ENCODE results near the gene ITGA8. TPM values are rescaled to one million over a fixed set of nuclear protein-coding genes. Genes with fewer than 3 reads are reported as not detected.

ITGA8 gene
- total RNA-seq, 3 donors from 2014 or later, result 2.2 to 3.4 (median 2.5) TPM

DNA sequence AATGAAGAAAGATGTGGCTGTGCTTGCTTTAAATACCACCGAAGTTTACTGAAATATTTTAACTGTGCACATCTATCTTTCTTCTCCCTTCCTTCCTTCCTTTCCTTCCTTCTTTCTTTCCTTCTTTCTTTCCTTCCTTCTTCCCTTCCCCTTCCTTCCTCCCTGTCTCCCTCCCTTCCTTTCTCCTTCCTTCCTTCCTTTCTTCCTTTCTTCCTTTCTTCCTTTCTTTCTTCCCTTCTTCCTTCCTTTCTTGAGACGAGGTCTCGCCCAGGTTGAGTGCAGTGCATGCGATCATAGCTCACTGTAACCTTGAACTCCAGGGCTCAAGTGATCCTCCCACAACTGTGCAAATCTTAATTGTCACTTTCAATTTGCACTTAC lies 190.9 kb downstream of the ITGA8 start:
- ATAC-seq (no peak), DNase-seq (no peak)
- intact Hi-C loops (cut with DNase I, micrococcal nuclease), result no loop called here
- Histone ChIP-seq H3K4me3 (no peak overlapping the region), H3K4me1 (ENCODE audit: low read depth) (no peaks in the 10 kb centered on the region), H3K36me3 (ENCODE audit: low read depth) (no peaks in the 10 kb centered on the region), H3K9me3 (no peaks in the 10 kb centered on the region)
- TF ChIP-seq, protein P1, sequence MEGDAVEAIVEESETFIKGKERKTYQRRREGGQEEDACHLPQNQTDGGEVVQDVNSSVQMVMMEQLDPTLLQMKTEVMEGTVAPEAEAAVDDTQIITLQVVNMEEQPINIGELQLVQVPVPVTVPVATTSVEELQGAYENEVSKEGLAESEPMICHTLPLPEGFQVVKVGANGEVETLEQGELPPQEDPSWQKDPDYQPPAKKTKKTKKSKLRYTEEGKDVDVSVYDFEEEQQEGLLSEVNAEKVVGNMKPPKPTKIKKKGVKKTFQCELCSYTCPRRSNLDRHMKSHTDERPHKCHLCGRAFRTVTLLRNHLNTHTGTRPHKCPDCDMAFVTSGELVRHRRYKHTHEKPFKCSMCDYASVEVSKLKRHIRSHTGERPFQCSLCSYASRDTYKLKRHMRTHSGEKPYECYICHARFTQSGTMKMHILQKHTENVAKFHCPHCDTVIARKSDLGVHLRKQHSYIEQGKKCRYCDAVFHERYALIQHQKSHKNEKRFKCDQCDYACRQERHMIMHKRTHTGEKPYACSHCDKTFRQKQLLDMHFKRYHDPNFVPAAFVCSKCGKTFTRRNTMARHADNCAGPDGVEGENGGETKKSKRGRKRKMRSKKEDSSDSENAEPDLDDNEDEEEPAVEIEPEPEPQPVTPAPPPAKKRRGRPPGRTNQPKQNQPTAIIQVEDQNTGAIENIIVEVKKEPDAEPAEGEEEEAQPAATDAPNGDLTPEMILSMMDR (IDR thresholded peaks at IDR 0.05), result no peak

DNA sequence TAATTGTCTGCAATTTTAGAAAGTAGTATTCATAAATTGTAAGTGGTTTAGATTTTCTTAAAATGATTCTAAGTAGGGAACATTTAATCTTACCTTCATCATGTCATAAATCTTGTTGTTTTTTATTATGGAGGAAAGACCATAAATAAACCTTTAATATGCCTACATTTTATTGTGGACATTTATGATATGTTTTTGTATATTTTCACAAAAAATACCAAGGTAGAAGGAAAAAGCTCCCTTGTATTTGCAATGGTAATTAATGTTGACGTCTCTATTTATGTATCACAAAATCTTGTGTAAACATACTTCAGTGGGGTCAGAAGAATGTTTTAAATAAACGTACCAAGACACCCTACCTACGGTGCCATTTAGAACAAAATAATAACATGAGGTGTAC lies 193.0 kb downstream of the ITGA8 start:
- intact Hi-C loops (cut with DNase I, micrococcal nuclease), result no loop called here
- Histone ChIP-seq H3K4me1 (ENCODE audit: low read depth) (no peaks in the 10 kb centered on the region), H3K9me3 (no peaks in the 10 kb centered on the region), H3K4me3 (no peak overlapping the region), H3K36me3 (ENCODE audit: low read depth) (no peaks in the 10 kb centered on the region)
- DNase-seq, result no peak
- TF ChIP-seq, protein P1 (IDR thresholded peaks at IDR 0.05), result no peak
- ATAC-seq, result no peak

DNA sequence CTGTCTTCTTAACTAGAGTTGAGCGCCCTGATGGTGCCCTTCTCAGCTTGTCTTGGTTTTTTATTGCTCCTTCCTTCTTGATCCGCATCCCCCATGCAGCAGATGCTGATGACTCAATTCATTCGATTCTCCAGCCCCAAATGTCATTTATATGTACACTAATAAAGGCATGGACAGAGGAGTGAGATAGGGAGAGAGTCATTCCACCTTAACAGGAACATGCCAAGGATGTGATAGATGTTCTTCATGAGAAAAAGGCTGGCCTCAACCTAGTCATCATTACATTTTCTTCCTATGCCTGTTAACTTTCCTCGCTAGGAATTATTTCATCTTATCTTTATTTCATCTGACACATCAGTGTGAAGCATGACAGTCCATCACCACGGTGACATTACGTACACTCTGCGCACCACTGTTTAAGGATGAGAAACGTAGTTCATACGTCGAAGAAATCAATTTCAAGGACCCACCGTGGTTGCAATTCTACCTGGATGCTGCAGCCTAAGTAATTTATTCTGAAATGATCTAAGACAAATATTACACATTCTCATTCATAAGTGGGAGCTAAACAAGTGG lies 198.3 kb downstream of the ITGA8 start:
- H3K36me3 ChIP-seq (ENCODE audit: low read depth), result no peaks in the 10 kb centered on the region
- TF ChIP-seq, protein P1 (IDR thresholded peaks at IDR 0.05), result no peak
- H3K9me3 ChIP-seq, result no peaks in the 10 kb centered on the region
- DNase-seq, result no peak
- intact Hi-C loops (cut with DNase I, micrococcal nuclease), result no loop called here
- no peaks in the 10 kb centered on the region for H3K4me1 ChIP-seq (ENCODE audit: low read depth)
- ATAC-seq, result no peak
- H3K4me3 ChIP-seq, result no peak overlapping the region

DNA sequence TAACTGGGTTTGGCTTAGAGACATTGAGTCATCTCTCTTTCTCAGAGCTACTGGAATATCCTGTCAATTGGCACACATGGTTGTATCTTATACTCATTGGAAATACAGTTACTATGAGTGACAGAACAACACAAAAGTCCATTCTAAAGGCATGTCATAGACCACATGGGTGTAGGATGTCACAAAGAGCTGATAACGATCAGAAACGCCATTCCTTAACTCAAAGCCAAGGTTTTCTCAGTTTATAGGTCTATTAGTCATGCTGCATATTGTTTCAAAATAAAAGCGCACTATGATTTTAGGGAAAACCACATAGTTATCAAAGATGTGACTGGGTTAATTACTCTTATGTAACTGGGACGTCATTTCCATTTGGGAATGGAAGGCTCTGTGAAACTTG lies 201.5 kb downstream of the ITGA8 start:
- H3K4me3 ChIP-seq, result no peak overlapping the region
- intact Hi-C loops (cut with DNase I, micrococcal nuclease), result no loop called here
- ATAC-seq, result no peak
- TF ChIP-seq, protein P1 (IDR thresholded peaks at IDR 0.05), result no peak
- no peaks in the 10 kb centered on the region for H3K36me3 ChIP-seq (ENCODE audit: low read depth)
- H3K9me3 ChIP-seq, result no peaks in the 10 kb centered on the region
- no peak for DNase-seq
- peaks cover 6% of the 10 kb centered on the region for H3K4me1 ChIP-seq (ENCODE audit: low read depth)

DNA sequence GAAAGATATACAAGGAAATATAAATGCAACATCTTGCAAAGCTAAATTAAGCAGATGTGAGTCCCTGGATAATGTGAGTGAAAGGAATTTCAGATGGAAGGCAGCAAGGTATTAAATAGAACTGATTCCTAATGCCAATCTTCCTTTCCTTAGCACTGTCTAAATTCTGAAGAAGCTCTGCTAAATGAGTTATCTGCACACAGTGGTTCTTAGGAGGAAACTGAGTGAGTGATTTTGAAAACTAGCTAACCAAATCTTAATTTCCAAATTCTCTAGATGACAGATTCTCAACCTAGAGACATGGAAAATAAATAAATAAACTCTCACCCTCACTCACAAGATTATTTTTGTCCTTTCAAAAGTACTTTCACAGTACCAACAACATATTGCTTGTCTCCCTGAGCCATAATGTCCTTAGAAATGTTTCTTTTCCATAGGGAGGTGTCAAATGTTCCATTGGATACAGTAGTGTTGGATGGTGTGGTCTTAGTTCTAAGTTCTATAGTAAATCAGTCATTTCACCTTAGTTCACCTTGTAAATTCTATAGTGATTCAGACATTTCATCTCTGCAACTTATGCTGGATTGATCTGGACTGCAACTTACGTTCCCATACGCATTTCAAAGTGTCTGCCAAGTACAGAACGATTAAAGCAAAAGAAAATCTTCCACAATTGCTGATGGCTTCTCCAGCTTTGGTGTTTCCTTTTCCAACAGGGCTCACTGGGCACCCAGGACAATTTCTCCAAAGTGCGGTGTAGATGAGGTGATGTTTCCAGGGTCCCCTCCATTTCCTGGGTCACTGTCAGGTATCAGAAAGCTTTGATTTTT lies 203.3 kb downstream of the ITGA8 start:
- Histone ChIP-seq H3K4me3 (no peak overlapping the region), H3K36me3 (ENCODE audit: low read depth) (no peaks in the 10 kb centered on the region), H3K9me3 (no peaks in the 10 kb centered on the region), H3K4me1 (ENCODE audit: low read depth) (peaks cover 6% of the 10 kb centered on the region)
- TF ChIP-seq, protein P1 (IDR thresholded peaks at IDR 0.05), result no peak
- DNase-seq (no peak), ATAC-seq (no peak)
- intact Hi-C loops (cut with DNase I, micrococcal nuclease), result no loop called here

Measured in mucosa of descending colon (tissue), 3 donors.